SIG-M5 (cell line): ENCODE data around the gene PCP2.

Experiments
- DNase-seq: peaks from one replicate; lab custom pipeline; 2025; lab: John Stamatoyannopoulos, UW

Gene PCP2

GRCh38 chr19:7638802-7639465 lies 5.4 kb upstream of the PCP2 start:
- DNase-seq = no peak

- DNase-seq = no peak
These were observed 4.1 kb upstream of the PCP2 start for GRCh38 chr19:7637374-7638256.

GRCh38 chr19:7636691-7637373 lies 3.3 kb upstream of the PCP2 start, which contains the start of gene STXBP2:
Gene STXBP2 (plus strand): TSS chr19:7637110. CDS start chr19:7637150, 40 bp downstream.
- DNase-seq = no peak

GRCh38 chr19:7636317-7636690 lies 2.8 kb upstream of the PCP2 start:
- DNase-seq = no peak

GRCh38 chr19:7635670-7636069 lies 2.2 kb upstream of the PCP2 start:
- DNase-seq = no peak

- no peak for DNase-seq
These were observed 947 bp downstream of the PCP2 start for GRCh38 chr19:7632340-7633203.

- DNase-seq = no peak
These were observed 1.9 kb downstream of the PCP2 start for GRCh38 chr19:7631577-7631976.

- peak; percentile 93 for DNase-seq
These were observed 4.0 kb downstream of the PCP2 start, which contains the start of the genes PET100 and XAB2 for GRCh38 chr19:7629347-7630054. Gene PET100 (plus strand): TSS chr19:7629793. CDS start chr19:7629834, 41 bp downstream. Gene XAB2 (minus strand): TSS chr19:7629545. CDS start chr19:7629527, 18 bp downstream.

GRCh38 chr19:7628589-7629311 lies 4.8 kb downstream of the PCP2 start:
- no peak for DNase-seq

- DNase-seq = no peak
These were observed 6.4 kb downstream of the PCP2 start for GRCh38 chr19:7627166-7627565.

- no peak for DNase-seq
These were observed 7.7 kb downstream of the PCP2 start for GRCh38 chr19:7625763-7626372.

- DNase-seq = no peak
These were observed 8.7 kb downstream of the PCP2 start for GRCh38 chr19:7624810-7625209.

GRCh38 chr19:7623725-7624603 lies 9.6 kb downstream of the PCP2 start:
- DNase-seq = no peak

- DNase-seq = no peak
These were observed 10.4 kb downstream of the PCP2 start for GRCh38 chr19:7622933-7623685.

GRCh38 chr19:7620442-7621412 lies 12.8 kb downstream of the PCP2 start:
- no peak for DNase-seq

GRCh38 chr19:7619671-7620441 lies 13.7 kb downstream of the PCP2 start:
- DNase-seq = no peak
